Measurements from ENCODE around the gene IP6K3. TPM values are rescaled to one million over a fixed set of nuclear protein-coding genes. Genes with fewer than 3 reads are reported as not detected.

Gene IP6K3
- polyA plus RNA-seq, 3 donors: not detected

DNA sequence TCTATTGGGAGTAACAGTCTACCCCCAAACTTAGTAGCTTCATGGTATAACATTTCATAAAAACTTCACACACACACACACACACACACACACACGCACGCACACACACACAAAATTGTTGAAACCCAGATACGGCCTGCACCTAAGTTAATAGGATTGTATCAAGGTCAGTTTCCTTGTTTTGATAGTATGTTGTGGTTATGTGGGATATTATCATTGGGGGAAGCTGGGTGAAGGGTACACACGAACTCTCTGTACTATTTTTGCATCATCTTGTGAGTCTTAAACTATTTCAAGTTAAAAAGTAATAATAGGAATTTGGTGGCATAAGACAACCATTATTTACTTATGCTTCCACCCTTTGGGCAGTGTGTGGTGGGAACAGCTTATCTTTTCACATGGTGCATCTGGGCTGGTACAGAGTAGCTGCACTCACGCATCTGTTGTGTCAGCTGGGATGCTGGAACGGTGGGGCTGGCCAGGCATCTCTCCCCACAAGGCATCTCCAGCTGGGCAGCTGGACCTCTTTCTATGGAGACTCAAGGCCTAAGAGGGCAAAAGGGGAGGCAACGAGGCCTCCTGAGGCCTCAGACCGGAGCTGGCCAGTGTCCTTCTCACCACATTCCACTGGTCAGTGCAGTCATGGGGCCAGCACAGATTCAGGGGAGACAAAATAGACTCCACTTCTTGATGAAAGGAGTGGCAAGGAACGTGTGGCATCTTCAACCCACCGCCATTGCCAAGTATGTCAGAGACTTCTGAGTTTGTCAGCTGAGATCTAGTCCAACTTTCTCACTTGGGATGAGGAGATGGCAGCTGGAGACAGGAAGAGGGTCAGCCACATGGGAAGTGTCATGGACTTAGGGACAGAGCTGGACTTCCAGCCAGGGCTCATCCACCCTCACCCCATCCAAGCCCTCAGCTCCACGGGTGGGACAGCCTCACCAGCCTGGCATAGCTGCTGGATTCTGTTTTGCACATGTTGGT is 20.5 kb upstream of the IP6K3 start:
- H3K27me3 ChIP-seq (ENCODE audit: control insufficient read depth in 2 of 2, insufficient read depth in 2 of 2, low read length in 2 of 2): peaks cover 0 to 15% of the 10 kb centered on the region in 2 donors
- intact Hi-C loops (cut with micrococcal nuclease): loop anchor here in 1 of 2 donors (5.0 kb wide), 1 partner anchor 260 kb away; no protein-coding TSS in a partner anchor
- no peak overlapping the region for H3K9ac ChIP-seq (ENCODE audit: insufficient read depth, low read length, poor library complexity, severe bottlenecking)
- no peak overlapping the region for H3K4me2 ChIP-seq (replicated peaks; ENCODE audit: extremely low read depth, low read length, poor library complexity, severe bottlenecking)
- H3K36me3 ChIP-seq (replicated peaks in 1 of 2; ENCODE audit: control insufficient read depth in 1 of 2, insufficient read depth in 2 of 2, low read length in 2 of 2): peaks cover under 1 to 4% of the 10 kb centered on the region in 2 donors
- no peak overlapping the region for H3K27ac ChIP-seq (ENCODE audit: low read depth in 1 of 2, low read length in 2 of 2)
- Mint-ChIP-seq H3K27me3 (ENCODE audit: low read depth in 3 of 3) (peaks cover 3 to 22% (median 14%) of the 10 kb centered on the region in 3 donors), H3K9me3 (no peaks in the 10 kb centered on the region), H3K27ac (no peak overlapping the region), H3K4me1 (peaks cover 8% of the 10 kb centered on the region), H3K36me3 (peaks cover 3 to 4% of the 10 kb centered on the region in 2 donors), H3K4me3 (no peak overlapping the region)
- H2AFZ ChIP-seq (ENCODE audit: insufficient read depth, low read depth, low read length, poor library complexity, severe bottlenecking): no peak overlapping the region
- H3K4me3 ChIP-seq (replicated peaks in 1 of 3; ENCODE audit: low read depth in 2 of 3, low read length in 3 of 3): no peak overlapping the region
- no peak for DNase-seq
- peaks cover 17% of the 10 kb centered on the region for H4K20me1 ChIP-seq (ENCODE audit: insufficient read depth, low read length)
- TF ChIP-seq CTCF (IDR thresholded peaks at IDR 0.05): no peak
- H3K4me1 ChIP-seq (ENCODE audit: control insufficient read depth in 1 of 2, insufficient read depth in 2 of 2, low read length in 2 of 2): peaks cover 0 to 4% of the 10 kb centered on the region in 2 donors
- no peaks in the 10 kb centered on the region for H3K79me2 ChIP-seq (ENCODE audit: insufficient read depth, low read length)
- no peaks in the 10 kb centered on the region for H3K9me3 ChIP-seq (replicated peaks in 1 of 2; ENCODE audit: control insufficient read depth in 1 of 2, insufficient read depth in 1 of 2, low read length in 2 of 2)
- 100% methylated on average over 3 of the region's 11 CpGs for WGBS (ENCODE audit: insufficient coverage)

DNA sequence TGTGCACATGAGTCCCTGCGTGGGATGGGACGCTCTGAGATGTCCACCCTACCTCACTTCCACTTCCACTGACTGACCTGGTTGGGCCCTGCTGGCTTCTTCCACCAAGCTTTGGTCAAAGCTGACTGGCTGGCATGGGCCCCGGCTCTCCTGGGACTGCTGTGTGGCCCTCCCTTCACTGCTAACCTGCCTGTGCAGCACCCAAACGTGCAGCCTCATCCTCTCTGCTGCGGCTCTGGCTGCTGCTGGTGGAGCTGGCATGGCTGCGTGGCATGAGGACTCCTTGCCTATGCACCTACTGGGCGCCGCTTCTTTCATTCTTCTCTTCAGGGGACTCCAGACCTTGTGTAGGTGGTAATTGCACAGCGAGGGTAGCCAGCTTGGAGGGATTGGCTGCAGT is 18.7 kb upstream of the IP6K3 start:
- no peaks in the 10 kb centered on the region for H3K9me3 ChIP-seq (replicated peaks in 1 of 2; ENCODE audit: control insufficient read depth in 1 of 2, insufficient read depth in 1 of 2, low read length in 2 of 2)
- Mint-ChIP-seq H3K4me3 (no peak overlapping the region), H3K36me3 (no peaks in the 10 kb centered on the region), H3K27me3 (ENCODE audit: low read depth in 3 of 3) (peaks cover 3 to 23% (median 12%) of the 10 kb centered on the region in 3 donors), H3K4me1 (peaks cover 3% of the 10 kb centered on the region), H3K9me3 (no peaks in the 10 kb centered on the region), H3K27ac (no peak overlapping the region)
- no peaks in the 10 kb centered on the region for H3K79me2 ChIP-seq (ENCODE audit: insufficient read depth, low read length)
- peaks cover 0 to 10% of the 10 kb centered on the region in 2 donors for H3K27me3 ChIP-seq (ENCODE audit: control insufficient read depth in 2 of 2, insufficient read depth in 2 of 2, low read length in 2 of 2)
- H3K27ac ChIP-seq (ENCODE audit: low read depth in 1 of 2, low read length in 2 of 2): no peak overlapping the region
- H3K9ac ChIP-seq (ENCODE audit: insufficient read depth, low read length, poor library complexity, severe bottlenecking): no peak overlapping the region
- H3K4me3 ChIP-seq (replicated peaks in 1 of 3; ENCODE audit: low read depth in 2 of 3, low read length in 3 of 3): no peak overlapping the region
- no peaks in the 10 kb centered on the region for H3K4me1 ChIP-seq (ENCODE audit: control insufficient read depth in 1 of 2, insufficient read depth in 2 of 2, low read length in 2 of 2)
- no peak overlapping the region for H2AFZ ChIP-seq (ENCODE audit: insufficient read depth, low read depth, low read length, poor library complexity, severe bottlenecking)
- no peak for TF ChIP-seq CTCF (IDR thresholded peaks at IDR 0.05)
- no peaks in the 10 kb centered on the region for H3K36me3 ChIP-seq (replicated peaks in 1 of 2; ENCODE audit: control insufficient read depth in 1 of 2, insufficient read depth in 2 of 2, low read length in 2 of 2)
- H4K20me1 ChIP-seq (ENCODE audit: insufficient read depth, low read length): no peaks in the 10 kb centered on the region
- no peak overlapping the region for H3K4me2 ChIP-seq (replicated peaks; ENCODE audit: extremely low read depth, low read length, poor library complexity, severe bottlenecking)
- 87% methylated on average over 8 of the region's 9 CpGs for WGBS (ENCODE audit: insufficient coverage)
- no peak for DNase-seq
- intact Hi-C loops (cut with micrococcal nuclease): loop anchor here in 1 of 2 donors (5.0 kb wide), 1 partner anchor 262 kb away; no protein-coding TSS in a partner anchor

Data from CD14-positive monocyte (primary cell).